WTC11 (cell line): Measurements from ENCODE around the gene CDH12. TPM values are rescaled to one million over a fixed set of nuclear protein-coding genes. Genes with fewer than 3 reads are reported as not detected.

Experiments
- ATAC-seq: fragments of 200-7000 bp; cut with Tn5 transposase; 2 replicates; pipeline ENCODE4 v1.10.0; 2021; ENCODE audit warnings: mild to moderate bottlenecking, moderate library complexity
- CTCF ChIA-PET: fragments of 300-600 bp; sonication (Branson Sonifier 250); formaldehyde crosslinking; loops from one replicate; lab custom pipeline; 2021; ENCODE audit warnings: antibody characterized with exemption; lab: Charles Lee
- POLR2A ChIA-PET: fragments of 350-600 bp; sonication (Branson Sonifier 250); formaldehyde crosslinking; loops from one replicate; lab custom pipeline; 2021; ENCODE audit warnings: antibody characterized with exemption; lab: Charles Lee
- DNase-seq: peaks from one replicate; pipeline ENCODE4 v3.0.0; 2021; ENCODE audit warnings: low spot score
- H3K27ac Mint-ChIP-seq: 2 replicates; pipeline ENCODE4 v1.8.0; 2021; ENCODE audit warnings: mixed read lengths
- H3K27me3 Mint-ChIP-seq: 2 replicates; pipeline ENCODE4 v1.8.0; 2021; ENCODE audit warnings: low read depth, mild to moderate bottlenecking, moderate library complexity, mixed read lengths
- H3K36me3 Mint-ChIP-seq: 2 replicates; pipeline ENCODE4 v1.8.0; 2021; ENCODE audit warnings: mixed read lengths
- H3K4me1 Mint-ChIP-seq: 2 replicates; pipeline ENCODE4 v1.8.0; 2022; ENCODE audit warnings: mixed read lengths
- H3K4me3 Mint-ChIP-seq: 2 replicates; pipeline ENCODE4 v1.8.0; 2021; ENCODE audit warnings: mild to moderate bottlenecking, moderate library complexity, mixed read lengths
- H3K9me3 Mint-ChIP-seq: 2 replicates; pipeline ENCODE4 v1.8.0; 2021; ENCODE audit warnings: mixed read lengths
- CREM ChIP-seq: sonication (generic); formaldehyde crosslinking; IDR thresholded peaks from 2 replicates; pipeline ENCODE4 v1.8.1; 2022; ENCODE audit warnings: mild to moderate bottlenecking, missing genetic modification reagents, moderate library complexity
- CTCF ChIP-seq: fragments of 200-600 bp; IDR thresholded peaks from 2 replicates; pipeline ENCODE4 v1.8.0; 2022; ENCODE audit warnings: antibody characterized with exemption
- EMX1 ChIP-seq: fragments of 250-450 bp; sonication (Bioruptor Pico); IDR thresholded peaks from 2 replicates; pipeline ENCODE4 v1.8.0; 2021; ENCODE audit warnings: mild to moderate bottlenecking
- FOXP4 ChIP-seq: sonication (generic); formaldehyde crosslinking; IDR thresholded peaks from 2 replicates; pipeline ENCODE4 v1.8.0; 2022; ENCODE audit warnings: mild to moderate bottlenecking, missing genetic modification reagents
- MYBL2 ChIP-seq: sonication (generic); formaldehyde crosslinking; IDR thresholded peaks from 2 replicates; pipeline ENCODE4 v1.8.1; 2023; ENCODE audit warnings: mild to moderate bottlenecking, moderate library complexity, missing genetic modification reagents
- PRDM15 ChIP-seq: sonication (generic); formaldehyde crosslinking; IDR thresholded peaks from 2 replicates; pipeline ENCODE4 v1.8.0; 2022; ENCODE audit warnings: missing genetic modification reagents
- RELA ChIP-seq: sonication (generic); formaldehyde crosslinking; IDR thresholded peaks from 2 replicates; pipeline ENCODE4 v1.8.1; 2022; ENCODE audit warnings: missing genetic modification reagents, mild to moderate bottlenecking, borderline replicate concordance
- TCF7 ChIP-seq: sonication (generic); formaldehyde crosslinking; IDR thresholded peaks from 2 replicates; pipeline ENCODE4 v1.8.0; 2022; ENCODE audit warnings: mild to moderate bottlenecking, low read depth, missing genetic modification reagents, moderate library complexity
- ZNF138 ChIP-seq: sonication (generic); formaldehyde crosslinking; conservative IDR thresholded peaks from 2 replicates; pipeline ENCODE4 v1.8.1; 2022; ENCODE audit warnings: mild to moderate bottlenecking, moderate library complexity, missing genetic modification reagents
- ZNF263 ChIP-seq: sonication (generic); formaldehyde crosslinking; IDR thresholded peaks from 2 replicates; pipeline ENCODE4 v1.8.1; 2022; ENCODE audit warnings: low read depth, mild to moderate bottlenecking, moderate library complexity, missing genetic modification reagents
- ZNF396 ChIP-seq: fragments of 250-450 bp; sonication (Bioruptor Pico); IDR thresholded peaks from 2 replicates; pipeline ENCODE4 v1.8.0; 2021; ENCODE audit warnings: mild to moderate bottlenecking, moderate library complexity, borderline replicate concordance
- ZNF423 ChIP-seq: fragments of 250-450 bp; sonication (Bioruptor Pico); IDR thresholded peaks from 2 replicates; pipeline ENCODE4 v2.1.2; 2022; ENCODE audit warnings: mild to moderate bottlenecking, moderate library complexity
- total RNA-seq: library from RNA; stranded (reverse); gene quantifications from 3 replicates; pipeline ENCODE4 v1.2.3, GENCODE V29; 2021
- TF ChIP-seq, protein P1 (sequence below): sonication (generic); formaldehyde crosslinking; IDR thresholded peaks from 2 replicates; pipeline ENCODE4 v1.8.0; 2022; ENCODE audit warnings: mild to moderate bottlenecking, missing genetic modification reagents
- TF ChIP-seq, protein P2 (sequence below): sonication (generic); formaldehyde crosslinking; IDR thresholded peaks from 2 replicates; pipeline ENCODE4 v1.8.1; 2023; ENCODE audit warnings: mild to moderate bottlenecking, missing genetic modification reagents
- TF ChIP-seq, protein P3 (sequence below): sonication (generic); formaldehyde crosslinking; IDR thresholded peaks from 2 replicates; pipeline ENCODE4 v1.8.1; 2023; ENCODE audit warnings: mild to moderate bottlenecking, missing genetic modification reagents

CDH12 gene
- total RNA-seq, 1 experiment from 2014 or later, result not detected

- ATAC-seq, result no peak
- no peak overlapping the region for H3K27ac Mint-ChIP-seq
These were observed 994.7 kb downstream of the CDH12 start for GRCh38 chr5:21858441-21858840.

DNA sequence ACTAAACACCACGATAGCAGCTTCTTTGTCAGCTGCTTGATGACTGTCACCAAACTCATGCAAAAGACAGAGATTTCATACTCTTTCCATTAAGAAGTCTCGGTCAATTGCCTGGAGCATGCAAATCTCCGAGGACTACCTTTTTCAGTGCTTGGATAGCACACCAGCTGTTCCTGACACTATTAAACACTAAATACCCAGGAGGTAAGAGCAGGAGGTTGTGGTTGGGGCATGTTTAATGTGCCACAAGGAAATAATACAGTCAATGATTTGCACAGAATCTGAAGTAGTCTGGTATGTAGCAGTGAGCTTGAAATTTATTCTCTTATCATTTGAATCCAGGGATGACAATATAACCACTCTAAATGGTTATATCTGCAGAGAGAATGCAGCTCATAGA lies 996.2 kb downstream of the CDH12 start:
- Mint-ChIP-seq H3K4me1 (peaks cover 13% of the 10 kb centered on the region), H3K4me3 (no peak overlapping the region), H3K36me3 (no peaks in the 10 kb centered on the region), H3K27ac (no peak overlapping the region), H3K9me3 (no peaks in the 10 kb centered on the region), H3K27me3 (no peaks in the 10 kb centered on the region)
- no peak for DNase-seq
- TF ChIP-seq, protein P1, sequence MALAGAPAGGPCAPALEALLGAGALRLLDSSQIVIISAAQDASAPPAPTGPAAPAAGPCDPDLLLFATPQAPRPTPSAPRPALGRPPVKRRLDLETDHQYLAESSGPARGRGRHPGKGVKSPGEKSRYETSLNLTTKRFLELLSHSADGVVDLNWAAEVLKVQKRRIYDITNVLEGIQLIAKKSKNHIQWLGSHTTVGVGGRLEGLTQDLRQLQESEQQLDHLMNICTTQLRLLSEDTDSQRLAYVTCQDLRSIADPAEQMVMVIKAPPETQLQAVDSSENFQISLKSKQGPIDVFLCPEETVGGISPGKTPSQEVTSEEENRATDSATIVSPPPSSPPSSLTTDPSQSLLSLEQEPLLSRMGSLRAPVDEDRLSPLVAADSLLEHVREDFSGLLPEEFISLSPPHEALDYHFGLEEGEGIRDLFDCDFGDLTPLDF (CRISPR knock-in tag), result no peak
- TF ChIP-seq TCF7 (no peak), ZNF423 (no peak), ZNF263 (CRISPR knock-in tag) (no peak), CREM (CRISPR knock-in tag) (no peak), CTCF (no peak), EMX1 (CRISPR knock-in tag) (no peak), PRDM15 (no peak), ZNF138 (CRISPR knock-in tag) (no peak), ZNF396 (CRISPR knock-in tag) (no peak)
- TF ChIP-seq, protein P2, sequence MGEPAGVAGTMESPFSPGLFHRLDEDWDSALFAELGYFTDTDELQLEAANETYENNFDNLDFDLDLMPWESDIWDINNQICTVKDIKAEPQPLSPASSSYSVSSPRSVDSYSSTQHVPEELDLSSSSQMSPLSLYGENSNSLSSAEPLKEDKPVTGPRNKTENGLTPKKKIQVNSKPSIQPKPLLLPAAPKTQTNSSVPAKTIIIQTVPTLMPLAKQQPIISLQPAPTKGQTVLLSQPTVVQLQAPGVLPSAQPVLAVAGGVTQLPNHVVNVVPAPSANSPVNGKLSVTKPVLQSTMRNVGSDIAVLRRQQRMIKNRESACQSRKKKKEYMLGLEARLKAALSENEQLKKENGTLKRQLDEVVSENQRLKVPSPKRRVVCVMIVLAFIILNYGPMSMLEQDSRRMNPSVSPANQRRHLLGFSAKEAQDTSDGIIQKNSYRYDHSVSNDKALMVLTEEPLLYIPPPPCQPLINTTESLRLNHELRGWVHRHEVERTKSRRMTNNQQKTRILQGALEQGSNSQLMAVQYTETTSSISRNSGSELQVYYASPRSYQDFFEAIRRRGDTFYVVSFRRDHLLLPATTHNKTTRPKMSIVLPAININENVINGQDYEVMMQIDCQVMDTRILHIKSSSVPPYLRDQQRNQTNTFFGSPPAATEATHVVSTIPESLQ (CRISPR knock-in tag), result no peak
- TF ChIP-seq, protein P3, sequence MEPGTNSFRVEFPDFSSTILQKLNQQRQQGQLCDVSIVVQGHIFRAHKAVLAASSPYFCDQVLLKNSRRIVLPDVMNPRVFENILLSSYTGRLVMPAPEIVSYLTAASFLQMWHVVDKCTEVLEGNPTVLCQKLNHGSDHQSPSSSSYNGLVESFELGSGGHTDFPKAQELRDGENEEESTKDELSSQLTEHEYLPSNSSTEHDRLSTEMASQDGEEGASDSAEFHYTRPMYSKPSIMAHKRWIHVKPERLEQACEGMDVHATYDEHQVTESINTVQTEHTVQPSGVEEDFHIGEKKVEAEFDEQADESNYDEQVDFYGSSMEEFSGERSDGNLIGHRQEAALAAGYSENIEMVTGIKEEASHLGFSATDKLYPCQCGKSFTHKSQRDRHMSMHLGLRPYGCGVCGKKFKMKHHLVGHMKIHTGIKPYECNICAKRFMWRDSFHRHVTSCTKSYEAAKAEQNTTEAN (CRISPR knock-in tag), result no peak
- POLR2A ChIA-PET, result no interaction called here
- no peak for ATAC-seq
- CTCF ChIA-PET, result no interaction called here

More at GRCh38 chr5:21858441-21858840, 994.7 kb downstream of the CDH12 start:
- Mint-ChIP-seq H3K4me1 (peaks cover 18% of the 10 kb centered on the region), H3K36me3 (no peaks in the 10 kb centered on the region), H3K4me3 (no peak overlapping the region), H3K27me3 (no peaks in the 10 kb centered on the region), H3K9me3 (no peaks in the 10 kb centered on the region)
- no peak for DNase-seq
- ChIA-PET CTCF (no interaction called here), POLR2A (no interaction called here)
- TF ChIP-seq FOXP4 (CRISPR knock-in tag) (no peak), RELA (no peak), MYBL2 (CRISPR knock-in tag) (no peak)
- TF ChIP-seq, all 79 proteins: peak for 0
